Measurements from ENCODE around the gene TXNL1. TPM values are rescaled to one million over a fixed set of nuclear protein-coding genes. Genes with fewer than 3 reads are reported as not detected.

The TXNL1 gene
- polyA plus RNA-seq, 1 of the 3 experiments (the other 2 are of a cell fraction), result 39.7 TPM

GRCh38 chr18:56598422-56598821 lies 40.0 kb downstream of the TXNL1 start:
- DNase-seq, result no peak
- H3K4me2 ChIP-seq, result no peak overlapping the region
- no peaks in the 10 kb centered on the region for H3K9me2 ChIP-seq
- no peak overlapping the region for H2AFZ ChIP-seq (ENCODE audit: low read depth)
- H3K4me3 ChIP-seq (ENCODE audit: low read depth in 2 of 2, low read length in 1 of 2), result no peak overlapping the region
- H3K9me3 ChIP-seq, result no peaks in the 10 kb centered on the region
- ChIA-PET CTCF (interaction anchor here (0.7 kb wide), 1 partner anchor 145 kb away, joined by 3 read pairs; no protein-coding TSS in a partner anchor), POLR2A (interaction anchor here (0.6 kb wide), 1 partner anchor 231 kb away, joined by 3 read pairs; no protein-coding TSS in a partner anchor)
- no peaks in the 10 kb centered on the region for H3K4me1 ChIP-seq (ENCODE audit: control insufficient read depth in 1 of 2, insufficient read depth in 2 of 2, low read depth in 1 of 2, low read length in 1 of 2)
- H4K20me1 ChIP-seq (ENCODE audit: insufficient read depth), result no peaks in the 10 kb centered on the region
- 97% methylated on average over 4 of the region's 4 CpGs for WGBS (ENCODE audit: low lambda C conversion rate)
- H3F3A ChIP-seq (replicated peaks; ENCODE audit: insufficient read depth), result peaks cover 8% of the 10 kb centered on the region
- TF ChIP-seq CHD2 (IDR thresholded peaks at IDR 0.05; ENCODE audit: low read length, partially characterized antibody) (no peak), ELF1 (IDR thresholded peaks at IDR 0.05) (no peak), POLR2AphosphoS5 (IDR thresholded peaks at IDR 0.05; ENCODE audit: low read depth, low read length) (no peak), YY1 (IDR thresholded peaks at IDR 0.05; ENCODE audit: low read depth) (no peak), FOXM1 (IDR thresholded peaks at IDR 0.05; ENCODE audit: low read depth) (no peak), GATA2 (CRISPR knock-in tag; IDR thresholded peaks at IDR 0.05) (no peak), FOSL2 (IDR thresholded peaks at IDR 0.05; ENCODE audit: borderline replicate concordance, low read depth) (no peak), RXRA (IDR thresholded peaks at IDR 0.05; ENCODE audit: borderline replicate concordance, low read depth) (no peak), SIN3A (IDR thresholded peaks at IDR 0.05; ENCODE audit: borderline replicate concordance, low read depth, low read length) (no peak), NFIC (IDR thresholded peaks at IDR 0.05; ENCODE audit: borderline replicate concordance) (no peak), IRF3 (IDR thresholded peaks at IDR 0.05; ENCODE audit: low read depth, low read length) (no peak), GABPA (IDR thresholded peaks at IDR 0.05; ENCODE audit: low read depth) (no peak), EP300 (IDR thresholded peaks at IDR 0.05; ENCODE audit: borderline replicate concordance in 1 of 2, low read depth in 1 of 2, low read length in 1 of 2) (no peak)
- TF ChIP-seq, protein P1, sequence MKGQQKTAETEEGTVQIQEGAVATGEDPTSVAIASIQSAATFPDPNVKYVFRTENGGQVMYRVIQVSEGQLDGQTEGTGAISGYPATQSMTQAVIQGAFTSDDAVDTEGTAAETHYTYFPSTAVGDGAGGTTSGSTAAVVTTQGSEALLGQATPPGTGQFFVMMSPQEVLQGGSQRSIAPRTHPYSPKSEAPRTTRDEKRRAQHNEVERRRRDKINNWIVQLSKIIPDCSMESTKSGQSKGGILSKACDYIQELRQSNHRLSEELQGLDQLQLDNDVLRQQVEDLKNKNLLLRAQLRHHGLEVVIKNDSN (IDR thresholded peaks at IDR 0.05; ENCODE audit: borderline replicate concordance, low read depth), result no peak
- no peak overlapping the region for H3K9ac ChIP-seq
- H3K79me2 ChIP-seq (ENCODE audit: insufficient read depth), result no peaks in the 10 kb centered on the region
- H3K36me3 ChIP-seq (replicated peaks in 1 of 2; ENCODE audit: control insufficient read depth in 1 of 2, insufficient read depth in 2 of 2, low read length in 1 of 2), result peaks cover 16 to 25% of the 10 kb centered on the region in 2 experiments
- H3K27me3 ChIP-seq (ENCODE audit: insufficient read depth), result no peaks in the 10 kb centered on the region
- no peak overlapping the region for H3K27ac ChIP-seq (ENCODE audit: low read depth in 2 of 2, low read length in 1 of 2)

GRCh38 chr18:56593906-56594305 lies 44.5 kb downstream of the TXNL1 start:
- Histone ChIP-seq H3F3A (replicated peaks; ENCODE audit: insufficient read depth) (no peaks in the 10 kb centered on the region), H2AFZ (ENCODE audit: low read depth) (no peak overlapping the region), H3K79me2 (ENCODE audit: insufficient read depth) (no peaks in the 10 kb centered on the region), H3K4me2 (no peak overlapping the region), H3K9ac (no peak overlapping the region), H4K20me1 (ENCODE audit: insufficient read depth) (no peaks in the 10 kb centered on the region), H3K27me3 (ENCODE audit: insufficient read depth) (no peaks in the 10 kb centered on the region), H3K9me3 (no peaks in the 10 kb centered on the region), H3K4me3 (ENCODE audit: low read depth in 2 of 2, low read length in 1 of 2) (no peak overlapping the region), H3K27ac (ENCODE audit: low read depth in 2 of 2, low read length in 1 of 2) (no peak overlapping the region), H3K36me3 (replicated peaks in 1 of 2; ENCODE audit: control insufficient read depth in 1 of 2, insufficient read depth in 2 of 2, low read length in 1 of 2) (no peaks in the 10 kb centered on the region), H3K4me1 (ENCODE audit: control insufficient read depth in 1 of 2, insufficient read depth in 2 of 2, low read depth in 1 of 2, low read length in 1 of 2) (no peaks in the 10 kb centered on the region), H3K9me2 (no peaks in the 10 kb centered on the region; the same call in 1 of the 2 replicates)
- POLR2A ChIA-PET, result no interaction called here
- 77% methylated on average over 4 of the region's 4 CpGs for WGBS (ENCODE audit: low lambda C conversion rate)
- TF ChIP-seq, protein P2, sequence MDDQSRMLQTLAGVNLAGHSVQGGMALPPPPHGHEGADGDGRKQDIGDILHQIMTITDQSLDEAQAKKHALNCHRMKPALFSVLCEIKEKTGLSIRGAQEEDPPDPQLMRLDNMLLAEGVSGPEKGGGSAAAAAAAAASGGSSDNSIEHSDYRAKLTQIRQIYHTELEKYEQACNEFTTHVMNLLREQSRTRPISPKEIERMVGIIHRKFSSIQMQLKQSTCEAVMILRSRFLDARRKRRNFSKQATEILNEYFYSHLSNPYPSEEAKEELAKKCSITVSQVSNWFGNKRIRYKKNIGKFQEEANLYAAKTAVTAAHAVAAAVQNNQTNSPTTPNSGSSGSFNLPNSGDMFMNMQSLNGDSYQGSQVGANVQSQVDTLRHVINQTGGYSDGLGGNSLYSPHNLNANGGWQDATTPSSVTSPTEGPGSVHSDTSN (IDR thresholded peaks at IDR 0.05), result no peak
- no peak for TF ChIP-seq SIN3A (IDR thresholded peaks at IDR 0.05; ENCODE audit: borderline replicate concordance, low read depth, low read length)
- no peak for TF ChIP-seq FOXJ3 (CRISPR knock-in tag; IDR thresholded peaks at IDR 0.05)
- TF ChIP-seq TCF12 (IDR thresholded peaks at IDR 0.05), result no peak
- TF ChIP-seq POLR2AphosphoS5 (IDR thresholded peaks at IDR 0.05; ENCODE audit: low read depth, low read length), result no peak
- no peak for TF ChIP-seq NFIC (IDR thresholded peaks at IDR 0.05; ENCODE audit: borderline replicate concordance)
- TF ChIP-seq GATA2 (CRISPR knock-in tag; IDR thresholded peaks at IDR 0.05), result no peak
- TF ChIP-seq FOSL2 (IDR thresholded peaks at IDR 0.05; ENCODE audit: borderline replicate concordance, low read depth), result no peak
- TF ChIP-seq CHD2 (IDR thresholded peaks at IDR 0.05; ENCODE audit: low read length, partially characterized antibody), result no peak
- no peak for TF ChIP-seq NRF1 (IDR thresholded peaks at IDR 0.05; ENCODE audit: low read depth, low read length)
- CTCF ChIA-PET, result no interaction called here
- no peak for DNase-seq

Data from SK-N-SH (cell line).